Thoracic aorta (tissue), 2 donors: ENCODE measurements around the gene DPF3. TPM values are rescaled to one million over a fixed set of nuclear protein-coding genes. Genes with fewer than 3 reads are reported as not detected.

Experiments used
- ATAC-seq: fragments of 150-250 bp; one replicate; pipeline ENCODE4 v1.8.0; 2017; ENCODE audit warnings: low read depth; ENCODE audit not compliant: insufficient number of reproducible peaks, low FRiP score
- DNase-seq: peaks from one replicate; pipeline ENCODE4 v3.0.0-alpha.2; 2020; ENCODE audit warnings: low spot score
- H3K27ac ChIP-seq, 2 donors: fragments of 200-600 bp; sonication (generic); 1 replicate in 1 of 2; 2 replicates in 1 of 2; pipeline ENCODE4 v1.5.1; 2016; ENCODE audit warnings: mild to moderate bottlenecking in 2 of 2, moderate library complexity in 2 of 2
- H3K27me3 ChIP-seq: fragments of 200-600 bp; sonication (generic); replicated peaks from 2 replicates; pipeline ENCODE4 v1.6.0; 2016; ENCODE audit warnings: mild to moderate bottlenecking; ENCODE audit not compliant: insufficient read depth
- H3K36me3 ChIP-seq: fragments of 200-600 bp; sonication (generic); one replicate; pipeline ENCODE4 v1.5.1; 2016
- H3K4me1 ChIP-seq, 2 donors: fragments of 200-600 bp; sonication (generic); 1 replicate in 1 of 2; 2 replicates in 1 of 2; pipeline versions ENCODE4 v1.5.1 to v1.6.0; 2016; ENCODE audit warnings: low read depth in 2 of 2, mild to moderate bottlenecking in 1 of 2; ENCODE audit not compliant: control insufficient read depth in 1 of 2
- H3K4me3 ChIP-seq: fragments of 200-600 bp; sonication (generic); 2 replicates; pipeline ENCODE4 v1.5.1; 2016; ENCODE audit warnings: mild to moderate bottlenecking
- H3K9me3 ChIP-seq: fragments of 200-600 bp; sonication (generic); 2 replicates; pipeline ENCODE4 v1.5.1; 2016
- CTCF ChIP-seq: fragments of 200-600 bp; sonication (generic); IDR thresholded peaks from one replicate; pipeline ENCODE4 v1.5.1; 2019; ENCODE audit warnings: antibody characterized with exemption
- total RNA-seq, 2 donors: library from RNA; depleted of rRNA; stranded (reverse); fragments of >200 nt; gene quantifications; one replicate each; pipeline versions ENCODE4 v1.1.0 to v1.2.3, GENCODE V29; 2016

The DPF3 gene
- total RNA-seq, 2 donors from 2014 or later: 2.2 to 8.9 TPM

GRCh38 chr14:72904840-72905561 lies 11.1 kb upstream of the DPF3 start:
- TF ChIP-seq CTCF: peak; percentile 93
- Histone ChIP-seq H3K4me1 (peaks cover 19 to 54% of the 10 kb centered on the region in 2 donors), H3K27me3 (no peaks in the 10 kb centered on the region), H3K9me3 (no peaks in the 10 kb centered on the region), H3K4me3 (no peak overlapping the region), H3K36me3 (no peaks in the 10 kb centered on the region), H3K27ac (no peak overlapping the region)
- no peak for DNase-seq
- ATAC-seq: no peak

- Histone ChIP-seq H3K4me3 (no peak overlapping the region), H3K27me3 (no peaks in the 10 kb centered on the region), H3K27ac (no peak overlapping the region), H3K36me3 (no peaks in the 10 kb centered on the region), H3K4me1 (peaks cover 19 to 47% of the 10 kb centered on the region in 2 donors), H3K9me3 (no peaks in the 10 kb centered on the region)
- TF ChIP-seq CTCF: no peak
- ATAC-seq (no peak), DNase-seq (no peak)
These were observed 10.3 kb upstream of the DPF3 start for GRCh38 chr14:72904218-72904617.

GRCh38 chr14:72903716-72904115 lies 9.8 kb upstream of the DPF3 start:
- no peak for TF ChIP-seq CTCF
- no peaks in the 10 kb centered on the region for H3K36me3 ChIP-seq
- no peak overlapping the region for H3K4me3 ChIP-seq
- no peaks in the 10 kb centered on the region for H3K9me3 ChIP-seq
- H3K27me3 ChIP-seq: no peaks in the 10 kb centered on the region
- ATAC-seq (no peak), DNase-seq (no peak)
- peaks cover 19 to 47% of the 10 kb centered on the region in 2 donors for H3K4me1 ChIP-seq
- no peak overlapping the region for H3K27ac ChIP-seq

GRCh38 chr14:72902801-72903530 lies 9.1 kb upstream of the DPF3 start:
- Histone ChIP-seq H3K4me3 (no peak overlapping the region), H3K27me3 (no peaks in the 10 kb centered on the region), H3K4me1 (peaks cover 14 to 47% of the 10 kb centered on the region in 2 donors), H3K27ac (no peak overlapping the region), H3K9me3 (no peaks in the 10 kb centered on the region), H3K36me3 (no peaks in the 10 kb centered on the region)
- DNase-seq (no peak), ATAC-seq (no peak)
- no peak for TF ChIP-seq CTCF

- Histone ChIP-seq H3K4me3 (no peak overlapping the region), H3K27me3 (no peaks in the 10 kb centered on the region), H3K9me3 (no peaks in the 10 kb centered on the region), H3K36me3 (no peaks in the 10 kb centered on the region), H3K27ac (no peak overlapping the region), H3K4me1 (peaks cover 3 to 32% of the 10 kb centered on the region in 2 donors)
- DNase-seq: no peak
- no peak for TF ChIP-seq CTCF
- no peak for ATAC-seq
These were observed 7.5 kb upstream of the DPF3 start for GRCh38 chr14:72901361-72901760.
